HG03575 (cell line): ENCODE data around the gene USP20.

ENCODE experiments used
- ATAC-seq: cut with Tn5 transposase; IDR thresholded peaks from one replicate; pipeline ENCODE4 v1.9.1; 2021; ENCODE audit not compliant: unreplicated experiment, insufficient number of reproducible peaks, low FRiP score; ENCODE audit errors: extremely low read depth

USP20 gene

DNA sequence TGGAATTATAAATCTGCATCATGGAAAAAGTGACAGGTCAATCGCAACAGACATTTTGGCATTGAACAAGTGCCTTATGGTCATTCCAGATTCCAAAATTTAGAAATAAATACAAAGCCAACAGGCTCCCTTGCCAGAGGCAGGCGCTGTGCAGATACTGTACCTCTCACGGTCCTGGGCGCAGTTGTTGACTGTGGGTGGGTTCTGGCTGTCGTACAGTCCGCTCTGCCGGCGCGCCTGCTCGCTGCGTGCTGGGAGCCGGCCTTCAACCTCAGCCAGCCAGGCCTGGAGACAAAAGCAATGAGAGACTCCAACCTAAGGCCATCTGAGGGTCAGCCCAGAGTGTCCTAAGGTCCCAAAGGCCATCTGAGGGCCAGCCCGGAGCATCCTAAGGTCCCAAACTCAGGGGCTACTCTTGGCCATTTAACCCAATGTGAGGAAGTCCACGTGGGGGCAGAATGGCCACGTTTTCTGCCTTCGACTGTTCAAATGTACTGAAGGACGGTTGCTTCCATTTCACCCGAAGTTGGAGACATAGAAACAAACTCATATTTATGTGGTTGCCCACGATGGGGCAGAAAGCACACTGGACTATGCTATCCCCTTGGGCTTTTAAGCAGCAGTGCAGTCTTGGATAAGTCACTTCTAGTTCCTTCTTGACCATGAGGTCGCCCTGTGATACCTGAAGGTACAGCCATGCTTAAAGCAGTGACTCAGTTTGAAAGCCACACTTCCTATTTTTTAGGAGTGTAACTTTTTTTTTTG is 65.2 kb downstream of the USP20 start:
- ATAC-seq = no peak

DNA sequence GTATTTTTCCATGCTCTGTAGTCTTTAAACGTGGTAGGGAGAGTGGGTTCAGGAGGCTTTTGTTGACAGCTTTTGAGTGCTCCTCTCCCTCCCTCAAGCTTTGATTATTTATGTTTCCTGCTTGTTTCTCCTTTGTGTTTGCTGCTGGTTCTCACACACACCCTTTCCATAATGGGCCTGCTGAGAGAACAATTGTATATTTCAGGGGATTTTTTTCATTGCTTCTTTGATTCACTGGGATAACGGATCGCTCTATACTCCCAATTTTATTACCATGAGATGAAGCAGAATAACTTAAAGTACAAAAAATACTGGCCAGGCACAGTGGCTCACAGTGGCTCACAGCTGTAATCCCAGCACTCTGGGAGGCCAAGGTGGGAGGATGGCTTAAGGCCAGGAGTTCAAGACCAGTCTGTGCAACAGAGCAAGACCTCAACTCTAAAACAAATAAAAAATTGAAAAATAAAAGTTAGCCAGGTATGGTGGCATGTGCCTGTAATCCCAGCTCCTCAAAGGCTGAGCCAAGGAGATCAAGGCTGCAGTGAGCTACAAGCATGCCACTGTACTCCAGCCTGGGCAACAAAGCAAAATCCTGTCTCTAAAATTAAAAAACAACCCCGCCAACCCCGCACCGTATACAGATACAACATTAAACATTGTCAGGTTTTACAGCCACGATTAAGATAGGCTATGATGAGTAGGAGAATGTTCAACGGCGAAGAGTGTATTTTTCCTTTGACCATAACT is 66.9 kb downstream of the USP20 start:
- ATAC-seq = no peak

DNA sequence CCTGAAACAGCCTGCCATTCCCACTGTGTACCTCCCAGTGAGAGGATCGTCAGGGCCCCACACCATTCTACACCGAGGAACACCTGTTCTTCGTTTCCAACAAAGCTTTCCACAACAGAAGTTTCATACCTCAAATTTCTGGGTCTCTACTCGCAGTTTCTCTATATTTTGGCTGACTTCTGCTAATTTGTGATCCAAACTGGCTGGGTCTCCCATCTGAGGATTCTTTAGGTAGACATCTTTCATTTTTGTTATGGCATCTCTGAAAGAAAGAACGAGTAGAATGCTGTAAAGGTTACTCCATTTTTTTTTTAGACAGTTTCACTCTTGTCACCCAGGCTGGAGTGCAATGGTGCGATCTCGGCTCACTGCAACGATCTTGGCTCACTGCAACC is 67.5 kb downstream of the USP20 start:
- ATAC-seq = no peak

DNA sequence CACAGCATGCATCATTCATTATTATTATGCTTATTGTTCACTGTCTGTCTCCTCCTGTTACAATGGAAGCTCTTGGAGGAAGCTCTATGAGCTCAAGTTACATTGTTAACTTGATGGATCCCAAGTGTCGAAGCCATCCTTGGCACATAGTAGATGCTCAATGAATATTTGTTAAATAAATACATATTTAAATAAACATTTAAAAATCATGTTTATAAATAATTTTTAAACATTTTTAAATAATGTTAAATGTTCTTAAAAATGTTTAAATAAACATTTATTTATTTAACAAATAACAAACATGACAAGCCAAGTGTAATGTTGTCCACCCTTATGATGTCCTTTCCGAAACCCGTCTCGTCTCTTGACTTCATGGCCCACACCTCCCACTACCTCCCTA is 69.5 kb downstream of the USP20 start:
- ATAC-seq = no peak

DNA sequence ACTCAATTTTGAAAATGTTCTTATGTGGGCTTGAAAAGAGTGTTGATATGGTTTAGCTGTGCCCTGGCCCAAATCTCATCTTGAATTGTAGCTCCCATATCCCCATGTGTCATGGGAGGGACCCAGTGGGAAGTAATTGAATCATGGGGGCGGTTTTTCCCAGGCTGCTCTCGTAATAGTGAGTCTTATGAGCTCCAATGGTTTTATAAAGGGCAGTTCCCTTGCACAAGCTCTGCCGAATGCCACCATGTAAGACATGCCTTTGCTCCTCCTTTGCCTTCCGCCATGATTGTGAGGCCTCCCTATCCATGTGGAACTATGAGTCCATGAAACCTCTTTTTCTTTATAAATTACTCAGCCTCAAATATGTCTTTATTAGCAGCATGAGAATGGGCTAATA is 71.0 kb downstream of the USP20 start:
- ATAC-seq = no peak

DNA sequence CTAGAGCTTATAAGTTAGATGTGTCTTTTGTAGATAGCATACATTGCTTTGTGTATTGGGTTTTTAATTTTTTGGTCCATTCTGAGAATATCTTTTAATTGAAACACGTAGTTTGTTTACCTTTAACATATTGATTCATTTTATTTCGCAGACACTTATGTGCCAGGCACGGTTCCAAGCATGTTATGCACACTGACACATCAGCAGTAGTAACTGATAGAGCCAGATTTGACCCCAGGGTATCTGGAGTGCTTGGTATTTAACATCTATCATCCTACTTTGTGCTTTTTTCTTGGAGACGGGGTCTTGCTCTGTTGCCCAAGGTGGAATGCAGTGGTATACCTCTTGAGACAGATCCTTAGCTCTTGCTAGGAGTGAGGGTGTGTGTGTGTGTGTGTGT is 71.9 kb downstream of the USP20 start:
- no peak for ATAC-seq

DNA sequence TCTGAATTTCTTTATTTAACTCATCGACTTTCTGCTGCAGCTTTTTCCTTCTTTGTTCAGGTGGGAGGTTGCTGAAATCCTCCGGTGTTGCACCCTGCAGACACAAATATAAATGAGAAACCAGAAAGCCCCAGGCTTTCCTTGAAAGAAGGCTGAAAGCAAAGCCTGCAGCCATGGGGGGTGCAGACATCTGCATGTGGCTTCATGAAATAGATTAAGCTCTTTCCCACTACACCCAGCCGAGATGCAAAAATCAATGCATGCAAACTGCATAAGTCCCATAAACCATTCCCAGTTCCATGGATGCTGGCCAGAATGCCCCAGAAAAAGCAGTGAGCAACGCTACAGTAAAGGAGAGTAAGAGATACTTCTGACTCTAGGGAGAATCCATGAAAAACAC is 73.6 kb downstream of the USP20 start:
- no peak for ATAC-seq

DNA sequence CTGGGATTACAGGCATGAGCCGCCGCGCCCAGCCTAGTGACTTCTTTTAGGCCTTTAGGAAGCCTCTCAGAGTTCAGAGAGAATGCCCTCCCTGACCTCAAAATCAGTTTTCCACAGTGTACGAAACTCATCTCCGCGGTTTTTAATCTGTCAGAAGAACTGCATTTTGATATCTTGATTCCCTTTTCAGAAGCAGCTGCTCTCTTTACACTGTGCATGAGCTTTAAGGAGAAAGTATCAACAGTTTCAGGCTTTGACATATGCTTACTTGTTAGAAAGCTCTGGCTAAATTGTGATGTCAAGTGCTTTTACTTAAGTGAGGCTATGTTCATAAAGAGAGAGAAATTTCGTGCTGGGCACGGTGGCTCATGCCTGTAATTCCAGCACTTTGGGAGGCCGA is 74.6 kb downstream of the USP20 start:
- ATAC-seq = no peak

DNA sequence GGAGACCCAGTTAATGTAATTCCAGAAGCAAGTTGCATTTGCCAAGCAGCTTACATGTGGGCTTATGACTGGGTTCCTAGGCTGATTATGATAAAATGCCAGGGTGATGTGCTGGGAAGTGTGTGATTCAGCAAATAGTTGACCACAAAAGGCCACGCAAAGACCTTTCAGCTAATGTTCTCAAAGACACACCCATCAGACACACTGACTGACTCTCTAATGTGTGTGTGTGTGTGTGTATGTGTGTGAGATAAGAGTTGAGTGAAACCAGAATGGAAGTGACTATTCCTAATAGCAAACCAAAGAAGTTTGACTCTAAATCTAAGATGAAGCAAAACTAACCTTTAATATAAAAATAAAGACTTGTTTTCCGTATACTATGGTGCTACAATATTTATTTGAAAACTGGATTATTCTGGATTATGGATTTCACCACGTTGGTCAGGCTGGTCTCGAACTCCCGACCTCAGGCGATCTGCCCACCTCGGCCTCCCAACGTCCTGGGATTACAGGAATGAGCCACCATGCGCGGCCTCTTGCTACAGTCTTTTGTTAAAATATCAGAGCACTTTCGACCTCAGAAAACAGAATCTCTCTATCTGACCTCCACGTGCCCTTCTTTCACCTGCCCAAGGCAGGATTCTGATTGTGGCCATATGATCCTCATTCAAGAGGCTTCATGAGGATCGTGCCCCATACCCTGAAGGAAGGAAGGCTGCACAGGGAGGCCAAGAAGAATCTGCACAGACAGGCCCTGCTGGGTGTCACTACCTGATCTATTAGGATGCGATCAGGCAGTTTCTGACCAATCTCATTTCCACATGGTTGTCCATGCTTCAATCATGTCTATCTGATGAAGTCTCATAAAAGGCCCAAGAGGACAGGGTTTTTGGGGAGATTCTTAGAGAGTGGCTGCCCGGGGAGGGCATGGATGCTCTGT is 75.6 kb downstream of the USP20 start:
- ATAC-seq = no peak

DNA sequence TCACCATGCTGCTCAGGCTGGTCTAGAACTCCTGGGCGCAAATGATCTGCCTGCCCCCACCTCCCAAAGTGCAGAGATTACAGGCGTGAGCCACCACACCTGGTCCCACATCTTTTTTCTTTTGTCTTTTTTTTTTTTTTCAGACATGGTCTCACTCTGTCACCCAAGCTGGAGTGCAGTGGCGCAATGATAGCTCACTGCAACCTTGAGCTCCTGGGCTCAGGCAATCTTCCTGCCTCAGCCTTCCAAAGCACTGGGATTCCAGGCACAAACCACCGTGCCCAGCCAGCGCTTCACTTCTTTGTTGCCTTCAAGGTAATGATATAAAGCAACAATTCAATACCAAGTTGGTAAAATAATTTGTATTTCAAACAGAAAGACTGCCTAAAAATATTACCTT is 78.8 kb downstream of the USP20 start:
- no peak for ATAC-seq

DNA sequence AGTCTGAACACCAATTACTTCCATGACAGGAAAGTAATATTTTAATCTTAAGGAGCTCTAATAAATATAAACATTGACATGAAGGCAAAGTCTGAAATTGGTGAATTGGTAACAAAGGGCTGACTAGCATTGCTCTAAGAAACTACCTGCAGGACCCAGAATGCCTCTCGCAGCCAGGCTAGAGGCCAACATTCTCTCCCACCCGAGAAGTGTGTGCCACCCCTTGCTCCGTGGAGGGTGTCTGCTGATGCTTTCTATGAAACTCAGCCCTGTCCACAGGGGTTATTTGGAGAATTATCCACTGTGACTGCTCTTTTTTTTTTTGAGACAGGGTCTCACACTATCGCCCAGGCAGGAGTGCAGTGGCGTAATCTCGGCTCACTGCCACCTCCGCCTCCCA is 81.4 kb downstream of the USP20 start:
- ATAC-seq = no peak

DNA sequence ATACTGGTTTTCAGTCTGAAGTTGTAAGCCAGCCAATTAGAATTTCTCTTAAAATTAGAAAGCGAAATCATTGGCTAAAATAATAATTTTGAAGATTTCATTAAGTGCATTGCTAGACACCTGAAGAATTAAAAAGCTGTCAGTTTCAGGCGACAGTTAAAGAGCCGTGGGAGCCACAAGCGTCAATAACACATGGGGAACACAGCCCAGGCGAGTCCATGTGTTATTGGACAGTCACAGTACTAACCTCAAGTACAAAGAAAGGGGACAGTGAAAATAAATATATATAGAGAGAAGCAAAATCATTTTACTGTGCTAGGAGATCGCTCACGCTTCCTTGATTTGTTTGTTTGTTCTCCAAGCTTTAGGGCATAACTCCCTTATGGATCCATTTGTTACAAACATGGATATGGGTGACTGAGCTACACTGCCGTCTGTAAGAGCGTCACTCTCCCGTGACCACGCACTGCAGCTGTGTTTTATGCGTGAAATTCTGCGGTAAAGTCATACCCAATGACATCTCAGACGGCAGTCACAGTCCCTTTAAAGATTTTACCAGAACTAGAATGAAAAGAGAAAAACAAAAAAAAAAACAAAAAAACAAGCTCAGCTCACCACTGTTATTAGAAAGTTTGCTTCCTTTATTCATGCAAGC is 83.2 kb downstream of the USP20 start:
- no peak for ATAC-seq

DNA sequence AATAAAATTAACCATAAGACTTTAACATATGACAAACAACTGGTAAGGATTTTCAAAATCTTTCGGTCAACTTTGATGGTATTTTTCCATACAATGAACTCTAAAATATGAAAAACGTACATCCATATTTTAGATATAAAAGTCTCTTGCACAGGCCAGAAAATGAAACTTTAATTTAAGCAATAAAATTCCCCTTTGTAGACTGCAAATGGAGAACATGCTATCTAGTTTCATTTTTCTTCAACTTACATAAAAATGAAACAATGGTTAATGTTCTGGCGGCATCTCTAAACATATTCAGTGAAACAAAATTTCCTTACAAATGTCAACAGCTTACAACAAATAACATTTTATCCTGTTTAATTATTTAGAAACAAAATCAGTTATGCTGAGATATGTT is 84.0 kb downstream of the USP20 start:
- no peak for ATAC-seq

DNA sequence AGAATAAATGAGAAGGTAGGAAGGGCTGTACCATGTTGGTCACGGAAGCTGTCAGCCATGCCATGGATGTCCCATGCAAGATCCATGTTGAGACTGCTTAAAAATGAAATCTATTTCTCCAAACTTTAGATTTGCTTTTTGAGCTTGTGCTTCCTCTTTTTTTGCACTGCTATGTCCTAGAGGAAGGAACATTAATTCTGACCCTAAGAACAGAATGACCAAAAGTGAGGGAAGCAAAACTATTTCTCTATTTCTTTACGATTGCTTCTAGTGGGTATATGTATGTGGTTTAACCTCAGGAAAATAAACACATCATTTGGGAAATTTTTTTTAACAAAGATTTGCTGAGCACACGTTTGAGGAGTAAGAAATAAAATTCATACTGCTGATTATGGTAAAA is 84.6 kb downstream of the USP20 start:
- no peak for ATAC-seq

DNA sequence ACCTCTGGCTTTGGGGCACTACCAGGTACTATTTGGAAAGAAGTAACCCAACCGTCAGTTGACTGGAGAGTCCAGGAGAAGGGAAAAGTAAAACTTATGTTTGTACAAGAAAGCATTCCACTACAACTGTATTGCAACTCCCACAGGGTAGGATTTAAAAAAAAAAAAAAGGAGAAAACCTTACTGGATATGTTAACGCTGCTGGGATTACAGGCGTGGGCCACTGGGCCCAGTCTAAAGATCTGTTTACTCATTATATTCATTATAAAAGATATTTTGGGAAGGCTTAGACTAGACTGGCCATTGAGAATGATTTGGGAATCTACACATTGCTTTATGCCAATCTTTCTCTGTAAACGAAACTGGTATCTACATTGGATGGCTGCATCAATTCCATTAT is 86.6 kb downstream of the USP20 start:
- no peak for ATAC-seq

DNA sequence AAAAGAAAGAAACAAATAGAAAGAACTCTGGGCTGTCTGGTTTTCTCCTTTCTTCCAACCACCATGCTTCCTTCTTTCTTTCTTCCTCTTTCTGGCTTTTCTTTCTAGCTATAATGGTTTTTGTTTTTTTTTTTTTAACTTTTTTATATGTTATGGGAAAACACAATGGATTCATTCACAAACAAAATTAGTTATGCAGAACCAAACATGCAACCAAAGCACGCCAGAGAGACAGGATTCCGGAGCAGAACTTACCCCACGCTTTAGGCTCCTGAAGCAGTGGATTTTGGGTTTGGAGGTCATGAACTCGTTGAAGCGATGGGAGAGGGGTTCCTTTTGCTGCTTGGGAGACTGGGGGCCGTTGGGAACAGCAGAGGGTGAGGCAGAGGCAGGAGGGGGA is 88.3 kb downstream of the USP20 start:
- ATAC-seq = no peak

DNA sequence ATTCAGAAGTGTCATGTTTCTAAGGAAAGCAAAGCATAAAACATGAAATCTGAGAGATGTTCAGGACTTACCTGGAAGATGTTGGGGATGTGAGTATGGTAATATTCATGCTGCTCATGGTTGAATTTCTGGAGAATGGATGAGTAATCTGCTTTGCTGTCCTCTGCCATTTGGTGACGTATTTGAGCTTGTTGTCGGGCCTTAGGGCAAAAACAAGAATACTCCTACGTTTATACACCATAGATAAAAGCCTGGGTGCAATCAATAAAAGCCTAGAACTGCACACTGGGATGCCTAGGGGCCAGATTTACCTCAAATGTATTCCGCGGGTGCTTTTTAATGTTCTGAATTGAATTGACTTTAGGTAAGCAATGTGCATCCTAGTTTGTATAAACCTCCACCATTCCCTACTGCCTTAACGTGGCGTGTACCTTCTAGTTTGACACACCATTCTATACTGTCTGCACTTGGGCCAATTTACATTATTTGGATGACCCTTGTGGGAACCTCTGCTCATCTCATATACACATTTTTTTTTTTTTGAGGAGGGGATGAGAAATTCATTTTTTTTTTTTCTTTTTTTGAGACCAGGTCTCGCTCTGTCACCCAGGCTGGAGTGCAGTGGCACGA is 94.4 kb downstream of the USP20 start:
- ATAC-seq = no peak

DNA sequence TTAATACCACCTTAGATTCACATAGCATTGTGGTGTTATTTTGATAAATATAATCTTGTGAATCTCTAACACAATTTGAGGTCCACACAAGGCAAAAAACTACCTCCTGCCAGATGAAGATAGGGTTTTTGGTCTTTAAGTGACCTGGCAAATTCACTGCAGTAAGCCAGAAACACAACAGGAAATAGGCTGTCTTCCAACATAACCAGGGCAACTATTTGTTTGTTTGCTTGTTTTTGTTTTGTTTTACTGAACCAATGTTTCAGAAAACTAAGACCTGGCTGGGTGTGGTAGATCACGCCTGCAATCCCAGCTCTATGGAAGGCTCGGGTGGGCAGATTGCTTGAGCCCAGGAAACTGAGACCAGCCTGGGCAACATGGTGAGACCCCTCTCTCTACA is 95.5 kb downstream of the USP20 start:
- ATAC-seq = no peak
